ENCODE measurements around the gene ATP6AP1. TPM values are rescaled to one million over a fixed set of nuclear protein-coding genes. Genes with fewer than 3 reads are reported as not detected.

The ATP6AP1 gene
- total RNA-seq, 1 donor from 2014 or later: 133 TPM

GRCh38 chrX:154482786-154483185 lies 54.3 kb downstream of the ATP6AP1 start:
- Mint-ChIP-seq H3K9me3 (ENCODE audit: unreplicated experiment) (no peaks in the 10 kb centered on the region), H3K36me3 (ENCODE audit: unreplicated experiment) (no peaks in the 10 kb centered on the region), H3K4me3 (ENCODE audit: unreplicated experiment) (no peak overlapping the region), H3K4me1 (ENCODE audit: low read depth, unreplicated experiment) (no peaks in the 10 kb centered on the region), H3K27ac (ENCODE audit: unreplicated experiment) (no peak overlapping the region), H3K27me3 (ENCODE audit: unreplicated experiment) (peaks cover 3% of the 10 kb centered on the region)
- no peak for TF ChIP-seq CTCF (IDR thresholded peaks at IDR 0.05; ENCODE audit: partially characterized antibody, unreplicated experiment)
- no peak for DNase-seq

- DNase-seq: no peak
- Mint-ChIP-seq H3K9me3 (ENCODE audit: unreplicated experiment) (no peaks in the 10 kb centered on the region), H3K27me3 (ENCODE audit: unreplicated experiment) (peaks cover 3% of the 10 kb centered on the region), H3K4me1 (ENCODE audit: low read depth, unreplicated experiment) (no peaks in the 10 kb centered on the region), H3K36me3 (ENCODE audit: unreplicated experiment) (no peaks in the 10 kb centered on the region), H3K4me3 (ENCODE audit: unreplicated experiment) (peak overlapping the region; percentile 38), H3K27ac (ENCODE audit: unreplicated experiment) (no peak overlapping the region)
- TF ChIP-seq CTCF (IDR thresholded peaks at IDR 0.05; ENCODE audit: partially characterized antibody, unreplicated experiment): no peak
These were observed 54.8 kb downstream of the ATP6AP1 start for GRCh38 chrX:154483325-154483724.

- Mint-ChIP-seq H3K27ac (ENCODE audit: unreplicated experiment) (no peak overlapping the region), H3K9me3 (ENCODE audit: unreplicated experiment) (peaks cover under 1% of the 10 kb centered on the region), H3K4me3 (ENCODE audit: unreplicated experiment) (no peak overlapping the region), H3K36me3 (ENCODE audit: unreplicated experiment) (no peaks in the 10 kb centered on the region), H3K27me3 (ENCODE audit: unreplicated experiment) (peaks cover 1% of the 10 kb centered on the region), H3K4me1 (ENCODE audit: low read depth, unreplicated experiment) (no peaks in the 10 kb centered on the region)
- no peak for TF ChIP-seq CTCF (IDR thresholded peaks at IDR 0.05; ENCODE audit: partially characterized antibody, unreplicated experiment)
- DNase-seq: no peak
These were observed 56.0 kb downstream of the ATP6AP1 start for GRCh38 chrX:154484255-154485149.

GRCh38 chrX:154485150-154486051 lies 56.9 kb downstream of the ATP6AP1 start:
- Mint-ChIP-seq H3K36me3 (ENCODE audit: unreplicated experiment) (no peaks in the 10 kb centered on the region), H3K27ac (ENCODE audit: unreplicated experiment) (no peak overlapping the region), H3K4me3 (ENCODE audit: unreplicated experiment) (peak overlapping the region; percentile 46), H3K9me3 (ENCODE audit: unreplicated experiment) (peaks cover 4% of the 10 kb centered on the region), H3K4me1 (ENCODE audit: low read depth, unreplicated experiment) (no peaks in the 10 kb centered on the region), H3K27me3 (ENCODE audit: unreplicated experiment) (no peaks in the 10 kb centered on the region)
- TF ChIP-seq CTCF (IDR thresholded peaks at IDR 0.05; ENCODE audit: partially characterized antibody, unreplicated experiment): no peak
- no peak for DNase-seq
